IPS-20b (cell line): ENCODE results near the gene TMEM245.

Source experiments
- H3K27ac ChIP-seq: one replicate; pipeline ENCODE4 v1.5.1; 2013; ENCODE audit warnings: low read length
- H3K27me3 ChIP-seq: 2 replicates; pipeline ENCODE4 v1.6.1; 2013; ENCODE audit warnings: mild to moderate bottlenecking, low read length, inconsistent platforms; ENCODE audit not compliant: insufficient read depth
- H3K36me3 ChIP-seq: 2 replicates; pipeline ENCODE4 v1.6.1; 2013; ENCODE audit warnings: low read depth, mild to moderate bottlenecking, inconsistent platforms, low read length, moderate library complexity; ENCODE audit not compliant: insufficient read depth
- H3K4me1 ChIP-seq: 2 replicates; pipeline ENCODE4 v1.6.1; 2013; ENCODE audit warnings: mild to moderate bottlenecking, control low read depth, inconsistent platforms, low read length, moderate library complexity; ENCODE audit not compliant: insufficient read depth
- H3K4me3 ChIP-seq: 2 replicates; pipeline ENCODE4 v1.5.1; 2013; ENCODE audit warnings: mild to moderate bottlenecking, low read length, inconsistent platforms
- H3K9ac ChIP-seq: 2 replicates; pipeline ENCODE4 v1.6.1; 2013; ENCODE audit warnings: low read depth, mild to moderate bottlenecking, inconsistent platforms, low read length, moderate library complexity
- H3K9me3 ChIP-seq: 2 replicates; pipeline ENCODE4 v1.6.1; 2013; ENCODE audit warnings: mild to moderate bottlenecking, low read depth, low read length, inconsistent platforms; ENCODE audit not compliant: insufficient read depth

Gene TMEM245

DNA sequence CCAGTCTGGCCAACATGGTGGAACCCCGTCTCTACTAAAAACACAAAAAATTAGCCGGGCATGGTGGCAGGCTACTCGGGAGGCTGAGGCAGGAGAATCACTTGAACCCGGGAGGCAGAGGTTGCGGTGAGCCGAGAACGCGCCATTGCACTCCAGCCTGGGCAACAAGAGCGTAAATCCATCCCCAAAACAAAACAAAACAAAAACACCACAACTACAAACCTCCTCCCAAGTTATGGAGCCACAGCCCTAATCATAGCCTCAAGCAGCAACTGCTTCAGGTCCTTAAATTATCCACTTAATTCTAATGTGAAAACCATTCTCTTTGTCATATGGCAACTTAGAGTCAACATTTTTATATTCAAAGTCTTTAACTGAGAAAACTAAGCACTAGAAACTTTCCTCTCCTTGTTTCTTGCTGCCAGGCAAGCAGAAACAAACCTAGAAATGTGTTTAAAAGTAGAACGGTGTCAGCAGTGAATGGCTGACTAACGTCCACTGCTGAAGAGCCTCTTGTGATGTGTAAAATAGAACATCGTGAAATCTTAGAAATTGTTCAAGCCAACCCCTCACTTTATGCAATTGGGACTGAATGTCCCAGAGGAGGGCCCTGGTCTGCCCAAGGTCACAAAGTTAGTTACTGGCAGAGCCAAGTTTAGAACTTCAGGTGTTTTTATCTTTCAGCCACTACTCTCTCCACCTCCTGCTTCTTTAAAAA, 5.7 kb downstream of the TMEM245 start:
- Histone ChIP-seq H3K27ac (no peak overlapping the region), H3K9ac (no peak overlapping the region), H3K36me3 (peaks cover 5% of the 10 kb centered on the region; the same call in 1 of the 2 replicates), H3K9me3 (no peaks in the 10 kb centered on the region), H3K4me1 (peaks cover 11% of the 10 kb centered on the region; the same call in 1 of the 2 replicates), H3K27me3 (no peaks in the 10 kb centered on the region), H3K4me3 (no peak overlapping the region)

DNA sequence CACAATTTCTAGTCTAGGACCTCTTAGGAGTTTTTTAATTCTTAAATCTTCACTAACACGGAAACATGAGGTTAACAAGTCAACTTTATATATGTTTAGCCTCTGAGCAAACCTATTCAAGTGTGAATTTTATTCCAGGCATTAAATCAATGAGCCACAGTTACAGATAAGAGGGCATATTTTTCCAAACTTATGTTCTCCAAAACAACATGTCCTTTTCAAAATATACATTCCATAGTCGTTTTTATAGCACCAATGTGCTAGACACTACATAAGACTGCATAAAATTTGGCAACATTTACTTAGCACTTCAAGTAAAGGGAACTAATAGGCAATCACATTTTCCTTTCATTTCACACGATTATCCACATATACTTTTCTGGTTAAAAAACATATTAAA, 6.5 kb downstream of the TMEM245 start:
- no peaks in the 10 kb centered on the region for H3K27me3 ChIP-seq
- H3K9me3 ChIP-seq, result no peaks in the 10 kb centered on the region
- H3K27ac ChIP-seq, result no peak overlapping the region
- H3K36me3 ChIP-seq, result peaks cover 5% of the 10 kb centered on the region; the same call in 1 of the 2 replicates
- no peak overlapping the region for H3K4me3 ChIP-seq
- H3K4me1 ChIP-seq, result peaks cover 11% of the 10 kb centered on the region; the same call in 1 of the 2 replicates
- no peak overlapping the region for H3K9ac ChIP-seq

GRCh38 chr9:109110329-109111021, 9.3 kb downstream of the TMEM245 start:
- Histone ChIP-seq H3K4me3 (no peak overlapping the region), H3K27me3 (no peaks in the 10 kb centered on the region), H3K9ac (no peak overlapping the region), H3K36me3 (peaks cover 9% of the 10 kb centered on the region; the same call in 1 of the 2 replicates), H3K27ac (no peak overlapping the region), H3K9me3 (no peaks in the 10 kb centered on the region), H3K4me1 (peaks cover 11% of the 10 kb centered on the region; the same call in 1 of the 2 replicates)

DNA sequence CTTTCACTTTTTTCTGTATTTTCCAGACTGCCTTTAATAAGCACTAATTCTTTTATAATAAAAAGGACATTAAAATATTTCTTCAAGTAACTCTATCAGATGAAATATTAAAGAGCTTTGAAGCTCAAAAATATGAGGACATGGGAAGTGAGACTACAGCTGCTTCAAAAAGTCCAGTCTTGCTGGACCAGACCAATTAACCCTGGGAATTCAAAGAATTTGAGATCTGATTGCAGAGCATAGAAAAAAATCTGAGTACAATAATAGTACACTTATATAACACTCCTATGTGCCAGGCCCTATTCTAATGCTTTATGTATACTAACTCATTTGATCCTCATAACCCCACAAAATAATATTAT, 9.8 kb downstream of the TMEM245 start:
- no peak overlapping the region for H3K4me3 ChIP-seq
- no peaks in the 10 kb centered on the region for H3K9me3 ChIP-seq
- no peaks in the 10 kb centered on the region for H3K27me3 ChIP-seq
- H3K27ac ChIP-seq, result no peak overlapping the region
- peaks cover 11% of the 10 kb centered on the region; the same call in 1 of the 2 replicates for H3K4me1 ChIP-seq
- peaks cover 14% of the 10 kb centered on the region; the same call in 1 of the 2 replicates for H3K36me3 ChIP-seq
- no peak overlapping the region for H3K9ac ChIP-seq

GRCh38 chr9:109108318-109108717, 11.4 kb downstream of the TMEM245 start:
- H3K27ac ChIP-seq, result no peak overlapping the region
- H3K36me3 ChIP-seq, result peaks cover 22% of the 10 kb centered on the region; the same call in 1 of the 2 replicates
- peaks cover 8% of the 10 kb centered on the region; the same call in 1 of the 2 replicates for H3K4me1 ChIP-seq
- H3K9ac ChIP-seq, result no peak overlapping the region
- H3K4me3 ChIP-seq, result no peak overlapping the region
- H3K9me3 ChIP-seq, result no peaks in the 10 kb centered on the region
- no peaks in the 10 kb centered on the region for H3K27me3 ChIP-seq

GRCh38 chr9:109107402-109108240, 12.1 kb downstream of the TMEM245 start:
- Histone ChIP-seq H3K9me3 (no peaks in the 10 kb centered on the region), H3K27me3 (no peaks in the 10 kb centered on the region), H3K27ac (no peak overlapping the region), H3K36me3 (peaks cover 29% of the 10 kb centered on the region; the same call in 1 of the 2 replicates), H3K4me1 (peaks cover 8% of the 10 kb centered on the region; the same call in 1 of the 2 replicates), H3K4me3 (no peak overlapping the region), H3K9ac (no peak overlapping the region)

DNA sequence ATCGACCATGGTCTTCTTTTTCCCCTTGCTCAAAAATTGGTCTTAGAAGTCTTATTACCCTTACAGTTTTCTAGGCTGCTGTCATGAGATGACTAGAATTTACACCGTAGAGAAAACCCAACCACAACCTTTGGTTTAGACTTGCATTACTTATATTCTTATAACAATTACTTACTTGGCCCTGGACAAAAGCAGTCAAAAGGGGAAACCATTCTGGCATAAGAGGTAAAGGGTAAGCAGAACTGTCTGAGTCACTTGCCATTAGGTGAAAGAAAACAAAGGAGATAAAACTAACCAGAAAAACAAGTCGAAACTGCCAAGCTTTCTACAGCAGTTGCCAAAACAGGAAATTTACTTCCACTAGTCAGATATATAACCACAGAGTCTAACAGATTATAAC, 17.9 kb downstream of the TMEM245 start:
- no peak overlapping the region for H3K27ac ChIP-seq
- H3K4me1 ChIP-seq, result peaks cover 17% of the 10 kb centered on the region
- no peak overlapping the region for H3K4me3 ChIP-seq

GRCh38 chr9:109101202-109101595, 18.5 kb downstream of the TMEM245 start:
- Histone ChIP-seq H3K27me3 (no peaks in the 10 kb centered on the region), H3K36me3 (peaks cover 37% of the 10 kb centered on the region; the same call in 1 of the 2 replicates), H3K9me3 (no peaks in the 10 kb centered on the region), H3K27ac (no peak overlapping the region), H3K9ac (no peak overlapping the region), H3K4me3 (no peak overlapping the region), H3K4me1 (peaks cover 17% of the 10 kb centered on the region)

More for the DNA sequence above, 17.9 kb downstream of the TMEM245 start:
- Histone ChIP-seq H3K27me3 (no peaks in the 10 kb centered on the region), H3K36me3 (peaks cover 38% of the 10 kb centered on the region; the same call in 1 of the 2 replicates), H3K9ac (no peak overlapping the region), H3K9me3 (no peaks in the 10 kb centered on the region)

DNA sequence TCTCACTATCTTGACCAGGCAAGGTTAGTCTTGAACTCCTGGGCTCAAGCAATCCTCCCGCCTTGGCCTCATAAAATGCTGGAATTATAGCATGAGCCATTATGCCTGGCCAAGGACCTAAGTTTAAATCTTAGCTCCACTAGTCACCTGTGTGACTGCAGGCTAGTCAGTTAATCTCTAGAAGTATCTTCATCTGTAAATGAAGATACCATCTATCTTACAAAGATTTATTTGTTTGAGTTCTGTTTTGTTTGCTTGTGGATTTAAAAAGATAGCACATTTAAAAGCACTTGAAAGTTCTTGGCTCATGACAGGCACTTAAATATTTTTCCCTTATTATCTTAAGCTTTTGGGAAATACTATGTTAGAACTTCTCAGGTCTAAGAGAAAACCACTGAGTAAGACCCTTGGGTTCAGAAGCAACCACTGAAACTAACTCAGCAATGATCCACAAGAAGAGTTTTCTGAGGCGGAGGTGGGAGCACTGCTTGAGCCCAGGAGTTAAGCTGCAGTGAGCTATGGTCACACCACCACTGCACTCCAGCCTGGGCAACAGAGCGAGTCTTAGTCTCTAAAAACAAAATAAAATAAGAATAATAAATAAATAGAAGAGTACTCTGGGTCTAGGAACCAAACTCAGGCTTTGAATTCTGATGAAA, 19.1 kb downstream of the TMEM245 start:
- peaks cover 35% of the 10 kb centered on the region; the same call in 1 of the 2 replicates for H3K36me3 ChIP-seq
- no peaks in the 10 kb centered on the region for H3K27me3 ChIP-seq
- no peak overlapping the region for H3K27ac ChIP-seq
- H3K4me1 ChIP-seq, result peaks cover 17% of the 10 kb centered on the region
- no peak overlapping the region for H3K9ac ChIP-seq
- H3K4me3 ChIP-seq, result no peak overlapping the region
- no peaks in the 10 kb centered on the region for H3K9me3 ChIP-seq

- no peaks in the 10 kb centered on the region for H3K27me3 ChIP-seq
- H3K9me3 ChIP-seq, result no peaks in the 10 kb centered on the region
- H3K4me1 ChIP-seq, result peaks cover 17% of the 10 kb centered on the region
- H3K4me3 ChIP-seq, result no peak overlapping the region
- H3K27ac ChIP-seq, result no peak overlapping the region
- peaks cover 40% of the 10 kb centered on the region; the same call in 1 of the 2 replicates for H3K36me3 ChIP-seq
- H3K9ac ChIP-seq, result no peak overlapping the region
Observed at GRCh38 chr9:109098960-109099308, 20.8 kb downstream of the TMEM245 start.
